D721Med (cell line): ENCODE measurements around the gene FERMT3.

Experiments
- DNase-seq: peaks from one replicate; pipeline ENCODE4 v3.0.0; 2011; ENCODE audit warnings: low spot score; ENCODE audit not compliant: insufficient read length
- FAIRE-seq: peaks from 2 replicates; lab custom pipeline; 2011; peaks lifted over from hg19 to GRCh38; lab: Jason Lieb, UNC
- CTCF ChIP-seq: IDR thresholded peaks from 2 replicates; pipeline ENCODE4 v1.5.1; 2012; ENCODE audit warnings: mild to moderate bottlenecking, control low read depth; ENCODE audit not compliant: insufficient read depth; ENCODE audit errors: missing control alignments

FERMT3 gene

GRCh38 chr11:64251753-64252002, 45.2 kb downstream of the FERMT3 start:
- FAIRE-seq, result no peak
- TF ChIP-seq CTCF, result no peak

GRCh38 chr11:64252003-64252872, 45.7 kb downstream of the FERMT3 start:
- peak; percentile 28 for TF ChIP-seq CTCF
- FAIRE-seq (no peak), DNase-seq (no peak)

More at GRCh38 chr11:64251753-64252002, 45.2 kb downstream of the FERMT3 start:
- no peak for DNase-seq

GRCh38 chr11:64253043-64253442, 46.5 kb downstream of the FERMT3 start:
- no peak for FAIRE-seq

GRCh38 chr11:64253481-64253880, 47.0 kb downstream of the FERMT3 start:
- DNase-seq, result no peak
- FAIRE-seq, result no peak
- TF ChIP-seq CTCF, result no peak

More at GRCh38 chr11:64253043-64253442, 46.5 kb downstream of the FERMT3 start:
- TF ChIP-seq CTCF, result no peak
- DNase-seq, result no peak

GRCh38 chr11:64254326-64254725, 47.8 kb downstream of the FERMT3 start:
- TF ChIP-seq CTCF, result no peak
- FAIRE-seq (no peak), DNase-seq (no peak)

GRCh38 chr11:64255135-64256128, 48.9 kb downstream of the FERMT3 start:
- FAIRE-seq (no peak), DNase-seq (no peak)
- TF ChIP-seq CTCF, result no peak
